ENCODE data around the gene CPNE5.

GRCh38 chr6:36838896-36839748 lies at the start of gene CPNE5:
- no peak for TF ChIP-seq CTCF (IDR thresholded peaks at IDR 0.05)
- no peak for TF ChIP-seq POLR2A (IDR thresholded peaks at IDR 0.05)

Measured in thyroid gland (tissue), 4 donors.